Peyer's patch (tissue), 4 donors: ENCODE results near the gene NRG3. TPM values are rescaled to one million over a fixed set of nuclear protein-coding genes. Genes with fewer than 3 reads are reported as not detected.

Experiments used
- DNase-seq, 3 donors: peaks; one replicate each; pipeline ENCODE4 v3.0.0-alpha.2; 2017 to 2019
- H3K27ac ChIP-seq, 4 donors: fragments of 200-600 bp; sonication (generic); one replicate each; pipeline ENCODE4 v1.5.1; 2016 to 2019
- H3K27me3 ChIP-seq, 2 donors: fragments of 200-600 bp; sonication (generic); one replicate each; pipeline ENCODE4 v1.5.1; 2019
- H3K36me3 ChIP-seq, 3 donors: fragments of 200-600 bp; sonication (generic); one replicate each; pipeline ENCODE4 v1.5.1; 2016 to 2019
- H3K4me1 ChIP-seq, 4 donors: fragments of 200-600 bp; sonication (generic); one replicate each; pipeline ENCODE4 v1.5.1; 2016 to 2019
- H3K4me3 ChIP-seq, 4 donors: fragments of 200-600 bp; sonication (generic); 1 replicate in 3 of 4; 2 replicates in 1 of 4; pipeline ENCODE4 v1.5.1; 2016 to 2019; ENCODE audit warnings: mild to moderate bottlenecking in 1 of 4
- H3K9me3 ChIP-seq, 4 donors: fragments of 200-600 bp; sonication (generic); one replicate each; pipeline ENCODE4 v1.5.1; 2016 to 2019; ENCODE audit warnings: mild to moderate bottlenecking in 1 of 4
- CTCF ChIP-seq, 6 experiments: fragments of 450-650 bp in 4 of 6; fragments of 200-600 bp in 2 of 6; sonication (generic) in 1 of 6; IDR thresholded peaks; one replicate each; pipeline ENCODE4 v1.5.1; 2017 to 2019; ENCODE audit warnings: antibody characterized with exemption in 6 of 6, mild to moderate bottlenecking in 3 of 6, moderate library complexity in 1 of 6
- POLR2A ChIP-seq, 2 donors: fragments of 450-650 bp; IDR thresholded peaks; one replicate each; pipeline ENCODE4 v1.5.1; 2017; ENCODE audit warnings: antibody characterized with exemption in 2 of 2, mild to moderate bottlenecking in 2 of 2, moderate library complexity in 2 of 2
- total RNA-seq, 4 donors: library from RNA; depleted of rRNA; stranded (reverse); fragments of >200 nt; gene quantifications; one replicate each; pipeline ENCODE4 v1.1.0, GENCODE V29; 2016

NRG3 gene
- total RNA-seq, 4 donors from 2014 or later = not detected

DNA sequence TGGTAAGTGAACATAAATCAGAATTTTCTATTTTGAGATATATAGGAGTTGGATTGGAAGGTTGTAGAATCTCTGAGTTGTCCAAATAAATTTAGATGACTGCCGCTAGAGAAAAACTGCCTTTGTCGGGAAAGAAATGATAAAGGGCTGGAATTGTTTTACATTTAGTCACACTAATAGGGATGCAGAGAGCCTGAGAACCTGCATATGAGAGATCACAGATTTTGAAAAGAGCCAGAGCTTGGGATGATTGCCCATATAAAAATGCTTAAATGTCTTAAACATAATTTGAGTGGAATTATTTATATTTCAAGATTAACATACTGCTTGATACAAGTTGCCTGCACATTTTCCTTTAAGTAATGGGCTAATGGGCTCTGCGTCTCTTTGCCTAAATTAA, 660.5 kb downstream of the NRG3 start:
- no peaks in the 10 kb centered on the region for H3K36me3 ChIP-seq
- no peaks in the 10 kb centered on the region for H3K27me3 ChIP-seq
- no peak for DNase-seq
- TF ChIP-seq CTCF (IDR thresholded peaks at IDR 0.05) (no peak), POLR2A (IDR thresholded peaks at IDR 0.05) (no peak)
- no peaks in the 10 kb centered on the region for H3K4me1 ChIP-seq
- no peak overlapping the region for H3K27ac ChIP-seq
- no peak overlapping the region for H3K4me3 ChIP-seq
- H3K9me3 ChIP-seq = peaks cover 0 to 3% (median 0%) of the 10 kb centered on the region in 4 donors

- no peak for TF ChIP-seq POLR2A (IDR thresholded peaks at IDR 0.05)
- no peaks in the 10 kb centered on the region for H3K36me3 ChIP-seq
- DNase-seq = no peak
- peaks cover 0 to 3% (median 0%) of the 10 kb centered on the region in 4 donors for H3K9me3 ChIP-seq
- no peak overlapping the region for H3K27ac ChIP-seq
- no peaks in the 10 kb centered on the region for H3K27me3 ChIP-seq
- no peak overlapping the region for H3K4me3 ChIP-seq
- no peaks in the 10 kb centered on the region for H3K4me1 ChIP-seq
These were observed 661.7 kb downstream of the NRG3 start for GRCh38 chr10:82536668-82537067.

DNA sequence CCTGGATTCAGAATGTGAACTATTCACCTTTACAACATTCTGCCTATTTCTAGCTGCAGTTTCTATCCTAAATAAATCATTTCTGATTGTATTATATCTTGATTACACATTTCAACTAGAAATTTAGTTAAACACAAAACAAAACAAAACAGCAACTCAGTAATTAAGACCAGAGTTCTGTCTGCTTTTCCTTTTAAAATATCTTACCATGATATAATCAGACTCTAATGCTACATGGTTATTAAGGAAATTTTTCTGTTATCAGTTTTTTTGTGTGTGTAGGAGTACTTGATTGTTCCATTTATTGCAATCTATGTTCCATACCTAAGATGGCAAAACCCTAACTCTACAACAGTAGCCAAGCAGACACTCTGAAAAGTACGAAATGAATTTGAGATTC, 663.3 kb downstream of the NRG3 start:
- H3K4me3 ChIP-seq = no peak overlapping the region
- H3K9me3 ChIP-seq = peaks cover 0 to 3% (median 0%) of the 10 kb centered on the region in 4 donors
- H3K27me3 ChIP-seq = no peaks in the 10 kb centered on the region
- no peak overlapping the region for H3K27ac ChIP-seq
- no peak for TF ChIP-seq POLR2A (IDR thresholded peaks at IDR 0.05)
- TF ChIP-seq CTCF (IDR thresholded peaks at IDR 0.05) = no peak
- no peak for DNase-seq
- no peaks in the 10 kb centered on the region for H3K36me3 ChIP-seq
- H3K4me1 ChIP-seq = no peaks in the 10 kb centered on the region

GRCh38 chr10:82543631-82544030, 668.6 kb downstream of the NRG3 start:
- H3K9me3 ChIP-seq = peaks cover 0 to 3% (median 0%) of the 10 kb centered on the region in 4 donors
- DNase-seq = no peak
- no peaks in the 10 kb centered on the region for H3K36me3 ChIP-seq
- H3K27me3 ChIP-seq = no peaks in the 10 kb centered on the region
- H3K4me3 ChIP-seq = no peak overlapping the region
- TF ChIP-seq POLR2A (IDR thresholded peaks at IDR 0.05) (no peak), CTCF (IDR thresholded peaks at IDR 0.05) (no peak)
- H3K4me1 ChIP-seq = no peaks in the 10 kb centered on the region
- no peak overlapping the region for H3K27ac ChIP-seq

GRCh38 chr10:82544377-82544776, 669.4 kb downstream of the NRG3 start:
- H3K4me3 ChIP-seq = no peak overlapping the region
- H3K4me1 ChIP-seq = no peaks in the 10 kb centered on the region
- no peak for DNase-seq
- H3K27me3 ChIP-seq = no peaks in the 10 kb centered on the region
- peaks cover 0 to 3% (median 0%) of the 10 kb centered on the region in 4 donors for H3K9me3 ChIP-seq
- TF ChIP-seq POLR2A (IDR thresholded peaks at IDR 0.05) (no peak), CTCF (IDR thresholded peaks at IDR 0.05) (no peak)
- no peak overlapping the region for H3K27ac ChIP-seq
- H3K36me3 ChIP-seq = no peaks in the 10 kb centered on the region

DNA sequence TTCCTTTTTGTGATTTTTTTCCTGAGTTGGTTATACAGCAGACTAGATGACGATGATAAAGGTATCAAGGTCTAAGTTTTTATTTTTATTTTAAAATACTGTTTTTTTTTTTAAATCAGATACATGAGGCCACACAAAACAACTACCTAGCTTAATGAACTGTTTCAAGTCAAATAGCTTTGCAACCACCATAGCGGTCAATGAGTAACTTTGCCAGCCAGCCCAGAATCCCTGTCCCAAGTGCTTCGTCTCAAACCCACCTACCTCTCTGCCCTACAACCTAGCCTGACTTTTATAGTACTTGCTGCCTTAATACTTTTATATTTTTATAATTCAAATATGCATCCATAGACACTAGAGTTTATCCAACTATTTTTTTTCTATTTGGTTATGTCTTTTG, 676.5 kb downstream of the NRG3 start:
- H3K4me3 ChIP-seq = no peak overlapping the region
- H3K4me1 ChIP-seq = no peaks in the 10 kb centered on the region
- no peak for DNase-seq
- H3K27ac ChIP-seq = no peak overlapping the region
- TF ChIP-seq CTCF (IDR thresholded peaks at IDR 0.05) (no peak), POLR2A (IDR thresholded peaks at IDR 0.05) (no peak)
- H3K9me3 ChIP-seq = no peaks in the 10 kb centered on the region
- H3K27me3 ChIP-seq = no peaks in the 10 kb centered on the region
- no peaks in the 10 kb centered on the region for H3K36me3 ChIP-seq
